B cell (primary cell): Measurements from ENCODE around the gene DGKZ.

Experiments
- CTCF ChIP-seq: fragments of 200-600 bp; IDR thresholded peaks from one replicate; pipeline ENCODE4 v1.8.0; 2022; ENCODE audit warnings: antibody characterized with exemption, mild to moderate bottlenecking
- EZH2 ChIP-seq: IDR thresholded peaks from 2 replicates; pipeline ENCODE4 v1.6.1; 2012; ENCODE audit warnings: borderline replicate concordance, low read depth, mild to moderate bottlenecking, moderate library complexity, low read length; ENCODE audit not compliant: insufficient read depth, poor library complexity, severe bottlenecking

GRCh38 chr11:46429717-46430116 lies 82.5 kb downstream of the DGKZ start:
- TF ChIP-seq CTCF (no peak), EZH2 (no peak)
